Measurements from ENCODE around the gene KREMEN2. TPM values are rescaled to one million over a fixed set of nuclear protein-coding genes. Genes with fewer than 3 reads are reported as not detected.

Gene KREMEN2
- total and polyA plus RNA-seq, 2 of the 13 experiments (the other 11 are each of a cell fraction or from before 2014, with no cell fraction given) = 0.48 to 1.2 TPM

DNA sequence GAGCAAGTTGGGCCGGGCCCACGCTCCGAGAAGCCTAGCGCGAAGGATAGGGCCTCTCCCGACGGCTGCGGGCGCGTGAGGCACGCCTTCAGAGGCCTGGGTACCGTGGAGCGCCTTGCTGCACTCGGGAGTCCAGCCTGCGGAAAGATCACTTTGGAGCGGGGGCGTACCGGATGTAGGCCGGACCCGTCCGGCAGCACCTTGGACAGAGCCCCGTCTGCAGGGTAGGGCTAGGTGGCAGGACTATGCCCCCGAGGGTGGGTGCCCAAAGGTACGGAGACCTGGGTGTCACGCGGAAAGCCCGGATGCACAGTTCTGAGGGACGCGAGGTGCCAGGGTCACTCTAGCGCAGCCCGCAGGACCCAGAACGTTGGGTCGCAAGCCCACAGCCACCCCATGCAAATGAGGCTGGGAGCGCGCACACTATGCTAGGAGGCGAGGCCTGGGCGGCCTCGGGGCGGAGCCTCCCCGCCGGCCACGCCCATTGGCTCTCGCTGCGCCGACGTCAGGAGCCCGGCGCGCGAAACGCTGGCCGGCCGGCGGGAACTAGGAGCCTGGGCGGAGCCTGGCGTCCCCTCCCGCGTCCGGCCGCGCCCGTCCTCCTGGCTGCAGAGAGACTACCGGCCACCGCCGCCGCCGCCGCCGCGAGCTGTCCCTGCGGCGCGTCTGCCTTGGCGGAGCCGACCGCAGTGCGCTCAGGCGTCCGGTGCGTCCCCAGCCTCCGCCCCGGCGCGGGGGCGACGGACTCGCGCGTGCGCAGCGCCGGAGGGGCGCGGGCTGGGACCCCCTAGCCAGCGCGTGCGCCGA is 4.9 kb downstream of the KREMEN2 start, which contains the start of gene PAQR4 (continued):
- TF ChIP-seq ATF1 (CRISPR knock-in tag; IDR thresholded peaks at IDR 0.05) (no peak), THYN1 (CRISPR knock-in tag; IDR thresholded peaks at IDR 0.05; ENCODE audit: borderline replicate concordance, low read depth) (no peak), ZNF674 (CRISPR knock-in tag; IDR thresholded peaks at IDR 0.05; ENCODE audit: low read depth) (peak; percentile 86; the same call in 1 of the 2 replicates), POLR2G (IDR thresholded peaks at IDR 0.05; ENCODE audit: low read depth, low read length) (peak; percentile 59; the same call in 1 of the 2 replicates), MZF1 (CRISPR knock-in tag; IDR thresholded peaks at IDR 0.05; ENCODE audit: borderline replicate concordance) (peak; percentile 86; the same call in 1 of the 2 replicates), CENPX (CRISPR knock-in tag; IDR thresholded peaks at IDR 0.05) (no peak), ZNF30 (CRISPR knock-in tag; IDR thresholded peaks at IDR 0.05) (peak; percentile 93), ZNF614 (CRISPR knock-in tag; IDR thresholded peaks at IDR 0.05; ENCODE audit: borderline replicate concordance) (peak; percentile 91; the same call in 1 of the 2 replicates), HDAC1 (CRISPR knock-in tag; IDR thresholded peaks at IDR 0.05) (peak; percentile 98), RCOR2 (CRISPR knock-in tag; IDR thresholded peaks at IDR 0.05) (peak; percentile 44; the same call in 1 of the 2 replicates)
- TF ChIP-seq, protein P1, sequence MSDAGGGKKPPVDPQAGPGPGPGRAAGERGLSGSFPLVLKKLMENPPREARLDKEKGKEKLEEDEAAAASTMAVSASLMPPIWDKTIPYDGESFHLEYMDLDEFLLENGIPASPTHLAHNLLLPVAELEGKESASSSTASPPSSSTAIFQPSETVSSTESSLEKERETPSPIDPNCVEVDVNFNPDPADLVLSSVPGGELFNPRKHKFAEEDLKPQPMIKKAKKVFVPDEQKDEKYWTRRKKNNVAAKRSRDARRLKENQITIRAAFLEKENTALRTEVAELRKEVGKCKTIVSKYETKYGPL (CRISPR knock-in tag; IDR thresholded peaks at IDR 0.05) = peak; percentile 89; the same call in 1 of the 2 replicates
- TF ChIP-seq, protein P2, sequence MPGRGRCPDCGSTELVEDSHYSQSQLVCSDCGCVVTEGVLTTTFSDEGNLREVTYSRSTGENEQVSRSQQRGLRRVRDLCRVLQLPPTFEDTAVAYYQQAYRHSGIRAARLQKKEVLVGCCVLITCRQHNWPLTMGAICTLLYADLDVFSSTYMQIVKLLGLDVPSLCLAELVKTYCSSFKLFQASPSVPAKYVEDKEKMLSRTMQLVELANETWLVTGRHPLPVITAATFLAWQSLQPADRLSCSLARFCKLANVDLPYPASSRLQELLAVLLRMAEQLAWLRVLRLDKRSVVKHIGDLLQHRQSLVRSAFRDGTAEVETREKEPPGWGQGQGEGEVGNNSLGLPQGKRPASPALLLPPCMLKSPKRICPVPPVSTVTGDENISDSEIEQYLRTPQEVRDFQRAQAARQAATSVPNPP (CRISPR knock-in tag; IDR thresholded peaks at IDR 0.05) = 0 out of 2 replicates have a peak, but pooled peaks have one; percentile 58
- TF ChIP-seq, protein P3, sequence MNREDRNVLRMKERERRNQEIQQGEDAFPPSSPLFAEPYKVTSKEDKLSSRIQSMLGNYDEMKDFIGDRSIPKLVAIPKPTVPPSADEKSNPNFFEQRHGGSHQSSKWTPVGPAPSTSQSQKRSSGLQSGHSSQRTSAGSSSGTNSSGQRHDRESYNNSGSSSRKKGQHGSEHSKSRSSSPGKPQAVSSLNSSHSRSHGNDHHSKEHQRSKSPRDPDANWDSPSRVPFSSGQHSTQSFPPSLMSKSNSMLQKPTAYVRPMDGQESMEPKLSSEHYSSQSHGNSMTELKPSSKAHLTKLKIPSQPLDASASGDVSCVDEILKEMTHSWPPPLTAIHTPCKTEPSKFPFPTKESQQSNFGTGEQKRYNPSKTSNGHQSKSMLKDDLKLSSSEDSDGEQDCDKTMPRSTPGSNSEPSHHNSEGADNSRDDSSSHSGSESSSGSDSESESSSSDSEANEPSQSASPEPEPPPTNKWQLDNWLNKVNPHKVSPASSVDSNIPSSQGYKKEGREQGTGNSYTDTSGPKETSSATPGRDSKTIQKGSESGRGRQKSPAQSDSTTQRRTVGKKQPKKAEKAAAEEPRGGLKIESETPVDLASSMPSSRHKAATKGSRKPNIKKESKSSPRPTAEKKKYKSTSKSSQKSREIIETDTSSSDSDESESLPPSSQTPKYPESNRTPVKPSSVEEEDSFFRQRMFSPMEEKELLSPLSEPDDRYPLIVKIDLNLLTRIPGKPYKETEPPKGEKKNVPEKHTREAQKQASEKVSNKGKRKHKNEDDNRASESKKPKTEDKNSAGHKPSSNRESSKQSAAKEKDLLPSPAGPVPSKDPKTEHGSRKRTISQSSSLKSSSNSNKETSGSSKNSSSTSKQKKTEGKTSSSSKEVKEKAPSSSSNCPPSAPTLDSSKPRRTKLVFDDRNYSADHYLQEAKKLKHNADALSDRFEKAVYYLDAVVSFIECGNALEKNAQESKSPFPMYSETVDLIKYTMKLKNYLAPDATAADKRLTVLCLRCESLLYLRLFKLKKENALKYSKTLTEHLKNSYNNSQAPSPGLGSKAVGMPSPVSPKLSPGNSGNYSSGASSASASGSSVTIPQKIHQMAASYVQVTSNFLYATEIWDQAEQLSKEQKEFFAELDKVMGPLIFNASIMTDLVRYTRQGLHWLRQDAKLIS (CRISPR knock-in tag; IDR thresholded peaks at IDR 0.05) = peak; percentile 94
- TF ChIP-seq, protein P4, sequence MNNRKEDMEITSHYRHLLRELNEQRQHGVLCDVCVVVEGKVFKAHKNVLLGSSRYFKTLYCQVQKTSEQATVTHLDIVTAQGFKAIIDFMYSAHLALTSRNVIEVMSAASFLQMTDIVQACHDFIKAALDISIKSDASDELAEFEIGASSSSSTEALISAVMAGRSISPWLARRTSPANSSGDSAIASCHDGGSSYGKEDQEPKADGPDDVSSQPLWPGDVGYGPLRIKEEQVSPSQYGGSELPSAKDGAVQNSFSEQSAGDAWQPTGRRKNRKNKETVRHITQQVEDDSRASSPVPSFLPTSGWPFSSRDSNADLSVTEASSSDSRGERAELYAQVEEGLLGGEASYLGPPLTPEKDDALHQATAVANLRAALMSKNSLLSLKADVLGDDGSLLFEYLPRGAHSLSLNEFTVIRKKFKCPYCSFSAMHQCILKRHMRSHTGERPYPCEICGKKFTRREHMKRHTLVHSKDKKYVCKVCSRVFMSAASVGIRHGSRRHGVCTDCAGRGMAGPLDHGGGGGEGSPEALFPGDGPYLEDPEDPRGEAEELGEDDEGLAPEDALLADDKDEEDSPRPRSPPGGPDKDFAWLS (CRISPR knock-in tag; IDR thresholded peaks at IDR 0.05; ENCODE audit: borderline replicate concordance) = peak; percentile 91; the same call in 1 of the 2 replicates
- TF ChIP-seq, protein P5, sequence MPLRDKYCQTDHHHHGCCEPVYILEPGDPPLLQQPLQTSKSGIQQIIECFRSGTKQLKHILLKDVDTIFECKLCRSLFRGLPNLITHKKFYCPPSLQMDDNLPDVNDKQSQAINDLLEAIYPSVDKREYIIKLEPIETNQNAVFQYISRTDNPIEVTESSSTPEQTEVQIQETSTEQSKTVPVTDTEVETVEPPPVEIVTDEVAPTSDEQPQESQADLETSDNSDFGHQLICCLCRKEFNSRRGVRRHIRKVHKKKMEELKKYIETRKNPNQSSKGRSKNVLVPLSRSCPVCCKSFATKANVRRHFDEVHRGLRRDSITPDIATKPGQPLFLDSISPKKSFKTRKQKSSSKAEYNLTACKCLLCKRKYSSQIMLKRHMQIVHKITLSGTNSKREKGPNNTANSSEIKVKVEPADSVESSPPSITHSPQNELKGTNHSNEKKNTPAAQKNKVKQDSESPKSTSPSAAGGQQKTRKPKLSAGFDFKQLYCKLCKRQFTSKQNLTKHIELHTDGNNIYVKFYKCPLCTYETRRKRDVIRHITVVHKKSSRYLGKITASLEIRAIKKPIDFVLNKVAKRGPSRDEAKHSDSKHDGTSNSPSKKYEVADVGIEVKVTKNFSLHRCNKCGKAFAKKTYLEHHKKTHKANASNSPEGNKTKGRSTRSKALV (CRISPR knock-in tag; IDR thresholded peaks at IDR 0.05) = peak; percentile 94
- TF ChIP-seq, protein P6, sequence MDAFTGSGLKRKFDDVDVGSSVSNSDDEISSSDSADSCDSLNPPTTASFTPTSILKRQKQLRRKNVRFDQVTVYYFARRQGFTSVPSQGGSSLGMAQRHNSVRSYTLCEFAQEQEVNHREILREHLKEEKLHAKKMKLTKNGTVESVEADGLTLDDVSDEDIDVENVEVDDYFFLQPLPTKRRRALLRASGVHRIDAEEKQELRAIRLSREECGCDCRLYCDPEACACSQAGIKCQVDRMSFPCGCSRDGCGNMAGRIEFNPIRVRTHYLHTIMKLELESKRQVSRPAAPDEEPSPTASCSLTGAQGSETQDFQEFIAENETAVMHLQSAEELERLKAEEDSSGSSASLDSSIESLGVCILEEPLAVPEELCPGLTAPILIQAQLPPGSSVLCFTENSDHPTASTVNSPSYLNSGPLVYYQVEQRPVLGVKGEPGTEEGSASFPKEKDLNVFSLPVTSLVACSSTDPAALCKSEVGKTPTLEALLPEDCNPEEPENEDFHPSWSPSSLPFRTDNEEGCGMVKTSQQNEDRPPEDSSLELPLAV (CRISPR knock-in tag; conservative IDR thresholded peaks at IDR 0.05; ENCODE audit: low read depth) = 0 out of 2 replicates have a peak, but pooled peaks have one; percentile 18

Data from HepG2 (cell line).